ENCODE measurements around the gene CERK. TPM values are rescaled to one million over a fixed set of nuclear protein-coding genes. Genes with fewer than 3 reads are reported as not detected.

CERK gene
- total and polyA plus RNA-seq, 4 experiments from 2014 or later, result 91.2 to 164 (median 136) TPM

GRCh38 chr22:46707305-46707704 lies 30.7 kb downstream of the CERK start:
- Mint-ChIP-seq H3K4me1 (peaks cover 0 to 9% (median 4%) of the 10 kb centered on the region in 4 donors), H3K27ac (no peak overlapping the region), H3K9me3 (no peaks in the 10 kb centered on the region), H3K36me3 (peaks cover 68 to 88% of the 10 kb centered on the region in 2 donors), H3K27me3 (no peaks in the 10 kb centered on the region), H3K4me3 (no peak overlapping the region)
- no peak for DNase-seq
- ChIA-PET POLR2A (ENCODE audit: partially characterized antibody) (no interaction called here), CTCF (ENCODE audit: partially characterized antibody) (interaction anchor here (1.6 kb wide), 1 partner anchor 49 kb away, joined by 3 read pairs; no protein-coding TSS in a partner anchor)
- intact Hi-C loops (cut with micrococcal nuclease), result no loop called here
- peaks cover 90% of the 10 kb centered on the region for H3K36me3 ChIP-seq (ENCODE audit: insufficient read depth, low read length)
- H3K4me3 ChIP-seq (ENCODE audit: low read length in 2 of 2), result no peak overlapping the region
- no peaks in the 10 kb centered on the region for H3K27me3 ChIP-seq (ENCODE audit: insufficient read depth, low read length)
- no peak overlapping the region for H3K27ac ChIP-seq (ENCODE audit: low read depth, low read length)
- no peaks in the 10 kb centered on the region for H3K9me3 ChIP-seq (ENCODE audit: control insufficient read depth in 1 of 2, low read length in 2 of 2)
- no peaks in the 10 kb centered on the region for H3K4me1 ChIP-seq (ENCODE audit: insufficient read depth, low read length)

GRCh38 chr22:46706060-46706459 lies 32.0 kb downstream of the CERK start:
- H3K27ac ChIP-seq (ENCODE audit: low read depth, low read length), result no peak overlapping the region
- Mint-ChIP-seq H3K4me3 (no peak overlapping the region), H3K27me3 (no peaks in the 10 kb centered on the region), H3K9me3 (no peaks in the 10 kb centered on the region), H3K27ac (peak overlapping the region in 2 of 7 donors; percentile 42 to 55), H3K4me1 (peaks cover 0 to 6% (median 3%) of the 10 kb centered on the region in 4 donors), H3K36me3 (peaks cover 59 to 81% of the 10 kb centered on the region in 2 donors)
- POLR2A ChIA-PET (ENCODE audit: partially characterized antibody), result no interaction called here
- no peaks in the 10 kb centered on the region for H3K4me1 ChIP-seq (ENCODE audit: insufficient read depth, low read length)
- intact Hi-C loops (cut with micrococcal nuclease), result no loop called here
- H3K27me3 ChIP-seq (ENCODE audit: insufficient read depth, low read length), result no peaks in the 10 kb centered on the region
- CTCF ChIA-PET (ENCODE audit: partially characterized antibody), result interaction anchor here (1.6 kb wide), 1 partner anchor 51 kb away, joined by 3 read pairs; no protein-coding TSS in a partner anchor
- DNase-seq, result no peak
- peaks cover 86% of the 10 kb centered on the region for H3K36me3 ChIP-seq (ENCODE audit: insufficient read depth, low read length)
- H3K9me3 ChIP-seq (ENCODE audit: control insufficient read depth in 1 of 2, low read length in 2 of 2), result no peaks in the 10 kb centered on the region
- H3K4me3 ChIP-seq (ENCODE audit: low read length in 2 of 2), result no peak overlapping the region

DNA sequence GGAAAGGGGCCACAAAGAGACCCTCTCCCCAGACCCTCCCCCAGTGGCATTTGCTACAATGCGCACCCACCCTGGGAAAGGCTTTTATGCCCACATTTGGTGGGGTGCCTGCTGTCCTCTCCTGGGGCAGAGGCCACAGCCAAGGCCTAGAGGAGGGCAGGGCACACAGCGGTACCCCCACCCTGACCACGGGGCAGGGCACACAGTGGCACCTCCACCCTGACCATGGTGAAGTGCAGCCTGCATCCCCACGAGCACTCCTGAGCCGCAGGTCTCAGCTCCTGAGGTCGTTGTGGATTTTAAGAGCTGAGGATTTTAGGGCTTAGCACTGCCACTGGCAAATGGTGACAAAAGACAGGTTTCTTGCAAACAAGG lies 34.1 kb downstream of the CERK start:
- Mint-ChIP-seq H3K9me3 (no peaks in the 10 kb centered on the region), H3K27me3 (no peaks in the 10 kb centered on the region), H3K4me3 (no peak overlapping the region), H3K4me1 (peaks cover 0 to 4% (median under 1%) of the 10 kb centered on the region in 4 donors), H3K27ac (peak overlapping the region in 1 of 7 donors; percentile 54), H3K36me3 (peaks cover 53 to 77% of the 10 kb centered on the region in 2 donors)
- intact Hi-C loops (cut with micrococcal nuclease), result no loop called here
- no peak for DNase-seq
- ChIA-PET CTCF (ENCODE audit: partially characterized antibody) (no interaction called here), POLR2A (ENCODE audit: partially characterized antibody) (no interaction called here)
- Histone ChIP-seq H3K36me3 (ENCODE audit: insufficient read depth, low read length) (peaks cover 71% of the 10 kb centered on the region), H3K9me3 (ENCODE audit: control insufficient read depth in 1 of 2, low read length in 2 of 2) (no peaks in the 10 kb centered on the region), H3K4me1 (ENCODE audit: insufficient read depth, low read length) (no peaks in the 10 kb centered on the region), H3K4me3 (ENCODE audit: low read length in 2 of 2) (no peak overlapping the region), H3K27me3 (ENCODE audit: insufficient read depth, low read length) (no peaks in the 10 kb centered on the region), H3K27ac (ENCODE audit: low read depth, low read length) (no peak overlapping the region)

GRCh38 chr22:46703171-46703995 lies 34.7 kb downstream of the CERK start:
- peaks cover 70% of the 10 kb centered on the region for H3K36me3 ChIP-seq (ENCODE audit: insufficient read depth, low read length)
- CTCF ChIA-PET (ENCODE audit: partially characterized antibody), result no interaction called here

DNA sequence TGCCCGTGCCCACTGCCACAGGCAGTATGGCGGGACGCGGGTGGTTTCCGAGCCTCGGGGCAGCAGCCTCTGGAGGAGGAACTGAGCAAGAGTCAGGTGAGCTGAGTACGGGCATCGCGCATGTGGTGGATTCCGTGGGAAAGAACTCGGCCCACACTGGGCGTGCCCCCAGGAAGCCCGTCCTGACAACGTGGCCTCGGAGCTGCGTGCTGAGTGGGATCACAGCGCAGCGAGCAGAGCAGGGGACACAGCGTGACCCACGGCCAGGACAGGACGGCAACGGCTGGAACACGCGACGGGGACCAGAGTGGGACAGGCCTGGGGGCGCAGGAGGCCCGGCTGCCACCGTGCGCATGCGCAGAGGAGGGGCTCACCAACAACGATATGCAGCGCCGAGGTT lies 36.8 kb downstream of the CERK start:
- H3K4me1 ChIP-seq (ENCODE audit: insufficient read depth, low read length), result no peaks in the 10 kb centered on the region
- H3K4me3 Mint-ChIP-seq, result no peak overlapping the region
- no peak overlapping the region for H3K27ac ChIP-seq (ENCODE audit: low read depth, low read length)
- CTCF ChIA-PET (ENCODE audit: partially characterized antibody), result interaction anchor here (0.7 kb wide), 1 partner anchor 64 kb away, joined by 3 read pairs; no protein-coding TSS in a partner anchor
- H3K27me3 Mint-ChIP-seq, result no peaks in the 10 kb centered on the region
- intact Hi-C loops (cut with micrococcal nuclease), result no loop called here
- H3K9me3 ChIP-seq (ENCODE audit: control insufficient read depth in 1 of 2, low read length in 2 of 2), result no peaks in the 10 kb centered on the region
- no peak overlapping the region for H3K4me3 ChIP-seq (ENCODE audit: low read length in 2 of 2)
- no peak for DNase-seq
- peaks cover 71% of the 10 kb centered on the region for H3K36me3 ChIP-seq (ENCODE audit: insufficient read depth, low read length)
- H3K4me1 Mint-ChIP-seq, result peaks cover 0 to 2% (median under 1%) of the 10 kb centered on the region in 4 donors
- H3K27ac Mint-ChIP-seq, result no peak overlapping the region
- no peaks in the 10 kb centered on the region for H3K9me3 Mint-ChIP-seq
- no peaks in the 10 kb centered on the region for H3K27me3 ChIP-seq (ENCODE audit: insufficient read depth, low read length)
- POLR2A ChIA-PET (ENCODE audit: partially characterized antibody), result no interaction called here
- H3K36me3 Mint-ChIP-seq, result peaks cover 39 to 72% of the 10 kb centered on the region in 2 donors

More at GRCh38 chr22:46703171-46703995, 34.7 kb downstream of the CERK start:
- Histone ChIP-seq H3K4me1 (ENCODE audit: insufficient read depth, low read length) (no peaks in the 10 kb centered on the region), H3K27ac (ENCODE audit: low read depth, low read length) (no peak overlapping the region), H3K27me3 (ENCODE audit: insufficient read depth, low read length) (no peaks in the 10 kb centered on the region), H3K4me3 (ENCODE audit: low read length in 2 of 2) (no peak overlapping the region), H3K9me3 (ENCODE audit: control insufficient read depth in 1 of 2, low read length in 2 of 2) (no peaks in the 10 kb centered on the region)
- H3K27me3 Mint-ChIP-seq, result no peaks in the 10 kb centered on the region
- no peaks in the 10 kb centered on the region for H3K9me3 Mint-ChIP-seq
- peaks cover 0 to 3% (median under 1%) of the 10 kb centered on the region in 4 donors for H3K4me1 Mint-ChIP-seq
- intact Hi-C loops (cut with micrococcal nuclease), result no loop called here
- no peak for DNase-seq
- H3K4me3 Mint-ChIP-seq, result no peak overlapping the region
- POLR2A ChIA-PET (ENCODE audit: partially characterized antibody), result no interaction called here
- peaks cover 52 to 75% of the 10 kb centered on the region in 2 donors for H3K36me3 Mint-ChIP-seq
- H3K27ac Mint-ChIP-seq, result peak overlapping the region in 3 of 7 donors; percentile 25 to 59 (median 48)

GRCh38 chr22:46699091-46699490 lies 39.0 kb downstream of the CERK start:
- Mint-ChIP-seq H3K4me1 (peaks cover 0 to 2% (median 0%) of the 10 kb centered on the region in 4 donors), H3K27me3 (no peaks in the 10 kb centered on the region), H3K9me3 (no peaks in the 10 kb centered on the region), H3K4me3 (no peak overlapping the region), H3K27ac (peak overlapping the region in 4 of 7 donors; percentile 4 to 64 (median 21)), H3K36me3 (peaks cover 34 to 62% of the 10 kb centered on the region in 2 donors)
- Histone ChIP-seq H3K36me3 (ENCODE audit: insufficient read depth, low read length) (peaks cover 76% of the 10 kb centered on the region), H3K4me1 (ENCODE audit: insufficient read depth, low read length) (no peaks in the 10 kb centered on the region), H3K4me3 (ENCODE audit: low read length in 2 of 2) (no peak overlapping the region), H3K27ac (ENCODE audit: low read depth, low read length) (no peak overlapping the region), H3K9me3 (ENCODE audit: control insufficient read depth in 1 of 2, low read length in 2 of 2) (no peaks in the 10 kb centered on the region), H3K27me3 (ENCODE audit: insufficient read depth, low read length) (no peaks in the 10 kb centered on the region)
- intact Hi-C loops (cut with micrococcal nuclease), result no loop called here
- CTCF ChIA-PET (ENCODE audit: partially characterized antibody), result interaction anchor here (1.1 kb wide), 1 partner anchor 104 kb away, joined by 3 read pairs; no protein-coding TSS in a partner anchor
- POLR2A ChIA-PET (ENCODE audit: partially characterized antibody), result interaction anchor here (1.5 kb wide), 1 partner anchor 10 kb away, joined by 8 read pairs; no protein-coding TSS in a partner anchor
- DNase-seq, result no peak

- Histone ChIP-seq H3K27me3 (ENCODE audit: insufficient read depth, low read length) (no peaks in the 10 kb centered on the region), H3K4me3 (ENCODE audit: low read length in 2 of 2) (no peak overlapping the region), H3K9me3 (ENCODE audit: control insufficient read depth in 1 of 2, low read length in 2 of 2) (no peaks in the 10 kb centered on the region), H3K27ac (ENCODE audit: low read depth, low read length) (no peak overlapping the region), H3K36me3 (ENCODE audit: insufficient read depth, low read length) (peaks cover 77% of the 10 kb centered on the region), H3K4me1 (ENCODE audit: insufficient read depth, low read length) (no peaks in the 10 kb centered on the region)
- ChIA-PET POLR2A (ENCODE audit: partially characterized antibody) (interaction anchor here (1.5 kb wide), 1 partner anchor 9 kb away, joined by 8 read pairs; no protein-coding TSS in a partner anchor), CTCF (ENCODE audit: partially characterized antibody) (interaction anchor here (0.6 to 1.1 kb wide), 2 partner anchors 25 to 105 kb away, joined by 3 read pairs; no protein-coding TSS in a partner anchor)
- peaks cover 0 to 2% (median 0%) of the 10 kb centered on the region in 4 donors for H3K4me1 Mint-ChIP-seq
- no peak overlapping the region for H3K4me3 Mint-ChIP-seq
- intact Hi-C loops (cut with micrococcal nuclease), result no loop called here
- H3K27me3 Mint-ChIP-seq, result no peaks in the 10 kb centered on the region
- H3K36me3 Mint-ChIP-seq, result peaks cover 31 to 60% of the 10 kb centered on the region in 2 donors
- no peak for DNase-seq
- H3K9me3 Mint-ChIP-seq, result no peaks in the 10 kb centered on the region
- H3K27ac Mint-ChIP-seq, result peak overlapping the region in 1 of 7 donors; percentile 35
Observed at GRCh38 chr22:46697811-46698515, 40.1 kb downstream of the CERK start.

Measured in CD4-positive, alpha-beta memory T cell (primary cell).